ENCODE results near the gene CEMIP.

DNA sequence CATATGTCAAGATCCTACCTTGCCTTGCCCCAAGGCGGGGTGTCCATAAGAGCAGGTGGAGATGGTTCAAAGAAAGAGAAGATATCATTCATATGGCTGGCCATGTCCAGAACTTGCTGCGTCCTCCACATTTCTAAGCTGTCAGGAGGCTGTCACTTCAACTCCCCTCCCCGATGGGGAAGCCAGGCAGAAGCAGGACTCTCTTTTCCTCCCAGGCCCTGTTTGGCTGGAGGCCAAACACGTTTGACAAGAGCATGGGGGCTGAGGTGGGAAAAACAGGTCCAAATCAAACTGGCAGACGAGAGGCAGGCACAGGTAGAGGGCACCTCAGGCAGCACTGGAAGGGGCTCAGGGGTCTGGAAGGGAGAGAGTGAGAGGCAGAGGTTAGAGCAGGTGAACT is 172.8 kb downstream of the CEMIP start:
- no peak for TF ChIP-seq POLR2A (IDR thresholded peaks at IDR 0.05)
- TF ChIP-seq POLR2AphosphoS5 (IDR thresholded peaks at IDR 0.05) = no peak

All from transverse colon (tissue), 3 donors.